Measurements from ENCODE around the gene BRAP. TPM values are rescaled to one million over a fixed set of nuclear protein-coding genes. Genes with fewer than 3 reads are reported as not detected.

The BRAP gene
- total and polyA plus RNA-seq, 10 of the 15 experiments (the other 5 are each of a cell fraction or from before 2014, with no cell fraction given), result 2.3 to 28.2 (median 17.8) TPM

DNA sequence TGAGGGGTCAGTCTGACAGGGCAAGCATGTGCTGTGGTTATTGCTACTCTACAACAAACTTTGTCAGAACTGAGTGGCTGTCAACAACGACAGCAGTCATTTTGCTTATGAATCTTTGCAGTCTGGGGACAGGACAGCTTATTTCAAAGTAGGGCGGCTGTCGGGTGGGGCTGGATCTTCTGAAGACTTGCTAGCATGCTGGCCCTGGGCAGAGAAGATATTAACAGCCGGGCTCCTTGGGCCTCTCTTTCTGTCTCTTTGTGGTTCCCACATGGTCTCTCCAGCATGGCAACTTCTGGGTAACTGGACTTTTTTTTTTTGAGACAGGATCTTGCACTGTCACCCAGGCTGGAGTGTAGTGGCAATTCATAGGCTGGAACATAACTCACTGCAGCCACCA lies 47.0 kb upstream of the BRAP start:
- Histone ChIP-seq H4K20me1 (ENCODE audit: control insufficient read depth, insufficient read depth) (no peaks in the 10 kb centered on the region), H3K36me3 (ENCODE audit: control insufficient read depth in 2 of 2, insufficient read depth in 2 of 2, low read length in 1 of 2) (peaks cover 0 to 6% of the 10 kb centered on the region in 2 experiments; a peak in 2 of 4 replicates), H3K4me3 (no peak overlapping the region), H3K4me2 (ENCODE audit: control insufficient read depth, insufficient read depth) (no peak overlapping the region), H3K9ac (ENCODE audit: control insufficient read depth, insufficient read depth, low read length) (no peak overlapping the region), H2AFZ (ENCODE audit: control insufficient read depth, low read depth, low read length) (no peak overlapping the region), H3K27me3 (replicated peaks in 1 of 2; ENCODE audit: control insufficient read depth in 2 of 2, insufficient read depth in 2 of 2, low read length in 1 of 2) (no peaks in the 10 kb centered on the region), H3K4me1 (ENCODE audit: control insufficient read depth, insufficient read depth, low read length) (no peaks in the 10 kb centered on the region), H3K27ac (ENCODE audit: control insufficient read depth, insufficient read depth) (no peak overlapping the region), H3K9me3 (replicated peaks; ENCODE audit: control insufficient read depth, insufficient read depth, low read length) (no peaks in the 10 kb centered on the region), H3K79me2 (ENCODE audit: control insufficient read depth, insufficient read depth, low read length) (no peaks in the 10 kb centered on the region)
- ATAC-seq (no peak), DNase-seq (ENCODE audit: low read depth, low spot score) (no peak), FAIRE-seq (no peak)
- CTCF ChIA-PET, result no interaction called here
- intact Hi-C loops (cut with micrococcal nuclease; ENCODE audit: unreplicated experiment), result no loop called here
- TF ChIP-seq, protein P1, sequence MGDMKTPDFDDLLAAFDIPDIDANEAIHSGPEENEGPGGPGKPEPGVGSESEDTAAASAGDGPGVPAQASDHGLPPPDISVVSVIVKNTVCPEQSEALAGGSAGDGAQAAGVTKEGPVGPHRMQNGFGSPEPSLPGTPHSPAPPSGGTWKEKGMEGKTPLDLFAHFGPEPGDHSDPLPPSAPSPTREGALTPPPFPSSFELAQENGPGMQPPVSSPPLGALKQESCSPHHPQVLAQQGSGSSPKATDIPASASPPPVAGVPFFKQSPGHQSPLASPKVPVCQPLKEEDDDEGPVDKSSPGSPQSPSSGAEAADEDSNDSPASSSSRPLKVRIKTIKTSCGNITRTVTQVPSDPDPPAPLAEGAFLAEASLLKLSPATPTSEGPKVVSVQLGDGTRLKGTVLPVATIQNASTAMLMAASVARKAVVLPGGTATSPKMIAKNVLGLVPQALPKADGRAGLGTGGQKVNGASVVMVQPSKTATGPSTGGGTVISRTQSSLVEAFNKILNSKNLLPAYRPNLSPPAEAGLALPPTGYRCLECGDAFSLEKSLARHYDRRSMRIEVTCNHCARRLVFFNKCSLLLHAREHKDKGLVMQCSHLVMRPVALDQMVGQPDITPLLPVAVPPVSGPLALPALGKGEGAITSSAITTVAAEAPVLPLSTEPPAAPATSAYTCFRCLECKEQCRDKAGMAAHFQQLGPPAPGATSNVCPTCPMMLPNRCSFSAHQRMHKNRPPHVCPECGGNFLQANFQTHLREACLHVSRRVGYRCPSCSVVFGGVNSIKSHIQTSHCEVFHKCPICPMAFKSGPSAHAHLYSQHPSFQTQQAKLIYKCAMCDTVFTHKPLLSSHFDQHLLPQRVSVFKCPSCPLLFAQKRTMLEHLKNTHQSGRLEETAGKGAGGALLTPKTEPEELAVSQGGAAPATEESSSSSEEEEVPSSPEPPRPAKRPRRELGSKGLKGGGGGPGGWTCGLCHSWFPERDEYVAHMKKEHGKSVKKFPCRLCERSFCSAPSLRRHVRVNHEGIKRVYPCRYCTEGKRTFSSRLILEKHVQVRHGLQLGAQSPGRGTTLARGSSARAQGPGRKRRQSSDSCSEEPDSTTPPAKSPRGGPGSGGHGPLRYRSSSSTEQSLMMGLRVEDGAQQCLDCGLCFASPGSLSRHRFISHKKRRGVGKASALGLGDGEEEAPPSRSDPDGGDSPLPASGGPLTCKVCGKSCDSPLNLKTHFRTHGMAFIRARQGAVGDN (IDR thresholded peaks at IDR 0.05), result no peak
- TF ChIP-seq ZNF217 (IDR thresholded peaks at IDR 0.05) (no peak), KAT2A (conservative IDR thresholded peaks at IDR 0.05; ENCODE audit: control insufficient read depth, low read depth, low read length) (no peak), PAX8 (IDR thresholded peaks at IDR 0.05) (no peak)
- TF ChIP-seq, protein P2, sequence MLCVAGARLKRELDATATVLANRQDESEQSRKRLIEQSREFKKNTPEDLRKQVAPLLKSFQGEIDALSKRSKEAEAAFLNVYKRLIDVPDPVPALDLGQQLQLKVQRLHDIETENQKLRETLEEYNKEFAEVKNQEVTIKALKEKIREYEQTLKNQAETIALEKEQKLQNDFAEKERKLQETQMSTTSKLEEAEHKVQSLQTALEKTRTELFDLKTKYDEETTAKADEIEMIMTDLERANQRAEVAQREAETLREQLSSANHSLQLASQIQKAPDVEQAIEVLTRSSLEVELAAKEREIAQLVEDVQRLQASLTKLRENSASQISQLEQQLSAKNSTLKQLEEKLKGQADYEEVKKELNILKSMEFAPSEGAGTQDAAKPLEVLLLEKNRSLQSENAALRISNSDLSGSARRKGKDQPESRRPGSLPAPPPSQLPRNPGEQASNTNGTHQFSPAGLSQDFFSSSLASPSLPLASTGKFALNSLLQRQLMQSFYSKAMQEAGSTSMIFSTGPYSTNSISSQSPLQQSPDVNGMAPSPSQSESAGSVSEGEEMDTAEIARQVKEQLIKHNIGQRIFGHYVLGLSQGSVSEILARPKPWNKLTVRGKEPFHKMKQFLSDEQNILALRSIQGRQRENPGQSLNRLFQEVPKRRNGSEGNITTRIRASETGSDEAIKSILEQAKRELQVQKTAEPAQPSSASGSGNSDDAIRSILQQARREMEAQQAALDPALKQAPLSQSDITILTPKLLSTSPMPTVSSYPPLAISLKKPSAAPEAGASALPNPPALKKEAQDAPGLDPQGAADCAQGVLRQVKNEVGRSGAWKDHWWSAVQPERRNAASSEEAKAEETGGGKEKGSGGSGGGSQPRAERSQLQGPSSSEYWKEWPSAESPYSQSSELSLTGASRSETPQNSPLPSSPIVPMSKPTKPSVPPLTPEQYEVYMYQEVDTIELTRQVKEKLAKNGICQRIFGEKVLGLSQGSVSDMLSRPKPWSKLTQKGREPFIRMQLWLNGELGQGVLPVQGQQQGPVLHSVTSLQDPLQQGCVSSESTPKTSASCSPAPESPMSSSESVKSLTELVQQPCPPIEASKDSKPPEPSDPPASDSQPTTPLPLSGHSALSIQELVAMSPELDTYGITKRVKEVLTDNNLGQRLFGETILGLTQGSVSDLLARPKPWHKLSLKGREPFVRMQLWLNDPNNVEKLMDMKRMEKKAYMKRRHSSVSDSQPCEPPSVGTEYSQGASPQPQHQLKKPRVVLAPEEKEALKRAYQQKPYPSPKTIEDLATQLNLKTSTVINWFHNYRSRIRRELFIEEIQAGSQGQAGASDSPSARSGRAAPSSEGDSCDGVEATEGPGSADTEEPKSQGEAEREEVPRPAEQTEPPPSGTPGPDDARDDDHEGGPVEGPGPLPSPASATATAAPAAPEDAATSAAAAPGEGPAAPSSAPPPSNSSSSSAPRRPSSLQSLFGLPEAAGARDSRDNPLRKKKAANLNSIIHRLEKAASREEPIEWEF (IDR thresholded peaks at IDR 0.05; ENCODE audit: insufficient replicate concordance, low read depth, low read length), result no peak
- RAD21 ChIA-PET (ENCODE audit: unreplicated experiment), result no interaction called here
- in situ Hi-C loops (cut with MboI), result no loop called here
- SMC1A ChIA-PET (ENCODE audit: uncharacterized antibody, unreplicated experiment), result no interaction called here
- WGBS (ENCODE audit: insufficient coverage, insufficient replicate concordance, low lambda C conversion rate, missing lambda C conversion rate), result 79% methylated on average over 4 of the region's 4 CpGs
- no TSS peak for BruUV-seq (replicated peaks)
- POLR2A ChIA-PET, result no interaction called here

Measured in GM12878 (cell line).